H54 (cell line): Measurements from ENCODE around the gene SARNP.
A peak's percentile ranks its signal among the peaks of the same experiment; 100 is the strongest.

ENCODE experiments used
- DNase-seq: peaks from one replicate; pipeline ENCODE4 v3.0.0; 2011; ENCODE audit warnings: low spot score, mixed read lengths; ENCODE audit not compliant: insufficient read length
- FAIRE-seq: peaks from 3 replicates; lab custom pipeline; 2011; peaks lifted over from hg19 to GRCh38; lab: Jason Lieb, UNC
- POLR2A ChIP-seq: IDR thresholded peaks from 2 replicates; pipeline ENCODE4 v1.6.1; 2011; ENCODE audit warnings: low read depth, mild to moderate bottlenecking, low read length

SARNP gene

GRCh38 chr12:55748230-55748993 lies 69.1 kb downstream of the SARNP start:
- no peak for DNase-seq
- no peak for FAIRE-seq
- TF ChIP-seq POLR2A: no peak

- no peak for DNase-seq
- no peak for TF ChIP-seq POLR2A
- no peak for FAIRE-seq
Measured at GRCh38 chr12:55746913-55747231, 70.7 kb downstream of the SARNP start.

GRCh38 chr12:55746174-55746912 lies 71.2 kb downstream of the SARNP start:
- DNase-seq: no peak
- no peak for TF ChIP-seq POLR2A
- no peak for FAIRE-seq

- FAIRE-seq (no peak), DNase-seq (no peak)
- no peak for TF ChIP-seq POLR2A
Measured at GRCh38 chr12:55745361-55746173, 72.0 kb downstream of the SARNP start.

- FAIRE-seq: no peak
- no peak for DNase-seq
- TF ChIP-seq POLR2A: no peak
Measured at GRCh38 chr12:55744340-55745030, 73.0 kb downstream of the SARNP start.

- peak; percentile 24; the same call in 1 of the 2 replicates for TF ChIP-seq POLR2A
- FAIRE-seq (no peak), DNase-seq (peak; percentile 53)
Measured at GRCh38 chr12:55743406-55744339, 73.9 kb downstream of the SARNP start.

- peak; percentile 92 for DNase-seq
- no peak for FAIRE-seq
- peak; percentile 50; the same call in 1 of the 2 replicates for TF ChIP-seq POLR2A
Measured at GRCh38 chr12:55742719-55743405, 74.7 kb downstream of the SARNP start, which contains the start of gene GDF11. GDF11 (plus strand) TSS chr12:55743122; CDS start chr12:55743317, 195 bp downstream.

- no peak for DNase-seq
- no peak for FAIRE-seq
- TF ChIP-seq POLR2A: no peak
Measured at GRCh38 chr12:55741931-55742680, 75.4 kb downstream of the SARNP start.

GRCh38 chr12:55739025-55739378 lies 78.5 kb downstream of the SARNP start:
- no peak for TF ChIP-seq POLR2A
- DNase-seq: no peak
- FAIRE-seq: no peak

- FAIRE-seq (peak; percentile 52), DNase-seq (no peak)
- no peak for TF ChIP-seq POLR2A
Measured at GRCh38 chr12:55738123-55739024, 79.2 kb downstream of the SARNP start.
